Measurements from ENCODE around the gene CASP5.
A peak's percentile ranks its signal among the peaks of the same experiment; 100 is the strongest.
"Not testable (repeated sequence)": the region's sequence is repeated elsewhere in the genome, so short reads cannot be mapped to it uniquely, and the experiment has no call there.

The CASP5 gene

GRCh38 chr11:105033343-105033742, 10.4 kb upstream of the CASP5 start:
- no peak for DNase-seq

- DNase-seq, result no peak
These were observed 9.5 kb upstream of the CASP5 start for GRCh38 chr11:105032495-105032894.

GRCh38 chr11:105027678-105028077, 4.7 kb upstream of the CASP5 start:
- no peak for DNase-seq

GRCh38 chr11:105024394-105024793, 1.4 kb upstream of the CASP5 start:
- no peak for DNase-seq

- no peak for DNase-seq
These were observed 441 bp downstream of the CASP5 start for GRCh38 chr11:105022527-105022926.

GRCh38 chr11:105007463-105007862, 15.5 kb downstream of the CASP5 start:
- DNase-seq, result no peak

- no peak for DNase-seq
These were observed 17.5 kb downstream of the CASP5 start for GRCh38 chr11:105005451-105005845.

GRCh38 chr11:105004021-105004420, 18.9 kb downstream of the CASP5 start:
- DNase-seq, result no peak

- DNase-seq, result no peak
These were observed 19.8 kb downstream of the CASP5 start for GRCh38 chr11:105003151-105003550.

- DNase-seq, result no peak
These were observed 22.2 kb downstream of the CASP5 start for GRCh38 chr11:105000797-105001196.

GRCh38 chr11:105000167-105000566, 22.8 kb downstream of the CASP5 start:
- DNase-seq, result no peak

- no peak for DNase-seq
These were observed 23.2 kb downstream of the CASP5 start for GRCh38 chr11:104999721-105000120.

- no peak for DNase-seq
These were observed 25.7 kb downstream of the CASP5 start for GRCh38 chr11:104997288-104997687.

- DNase-seq, result peak; percentile 80
These were observed 28.0 kb downstream of the CASP5 start for GRCh38 chr11:104995001-104995408.

- no peak for DNase-seq
These were observed 30.2 kb downstream of the CASP5 start for GRCh38 chr11:104992781-104993180.

GRCh38 chr11:104991994-104992393, 31.0 kb downstream of the CASP5 start:
- DNase-seq, result no peak

- no peak for DNase-seq
These were observed 38.2 kb downstream of the CASP5 start for GRCh38 chr11:104984808-104985207.

- no peak for DNase-seq
These were observed 43.1 kb downstream of the CASP5 start for GRCh38 chr11:104979839-104980238.

GRCh38 chr11:104973616-104974015, 49.4 kb downstream of the CASP5 start:
- DNase-seq, result no peak

- not testable (repeated sequence) for DNase-seq
These were observed 50.0 kb downstream of the CASP5 start for GRCh38 chr11:104972924-104973323.

- no peak for DNase-seq
These were observed 52.2 kb downstream of the CASP5 start for GRCh38 chr11:104970756-104971155.

- DNase-seq, result peak; percentile 29
These were observed 53.9 kb downstream of the CASP5 start for GRCh38 chr11:104968856-104969776.

GRCh38 chr11:104968355-104968855, 54.6 kb downstream of the CASP5 start, which contains the start of gene CASP4:
CASP4 (minus strand) TSS chr11:104968574; CDS start chr11:104968525, 49 bp downstream.
- DNase-seq, result peak; percentile 38
